ENCODE results near the gene NTM. TPM values are rescaled to one million over a fixed set of nuclear protein-coding genes. Genes with fewer than 3 reads are reported as not detected.

Gene NTM
- total RNA-seq, 1 experiment from 2014 or later: not detected

- no peak for TF ChIP-seq CTCF (IDR thresholded peaks at IDR 0.05 in 2 of 3, conservative IDR thresholded peaks at IDR 0.05 in 1 of 3; ENCODE audit: borderline replicate concordance in 1 of 3, insufficient read depth in 1 of 3, low read depth in 2 of 3, low read length in 2 of 3)
- no peak for TF ChIP-seq FOSL1 (IDR thresholded peaks at IDR 0.05; ENCODE audit: low read depth)
- no peak for TF ChIP-seq ZFX (IDR thresholded peaks at IDR 0.05)
- TF ChIP-seq RAD21 (IDR thresholded peaks at IDR 0.05; ENCODE audit: low read depth): no peak
- no peak for TF ChIP-seq CEBPB (IDR thresholded peaks at IDR 0.05; ENCODE audit: low read depth)
- TF ChIP-seq JUND (IDR thresholded peaks at IDR 0.05): no peak
- TF ChIP-seq SP1 (IDR thresholded peaks at IDR 0.05; ENCODE audit: low read depth): no peak
- no peak for TF ChIP-seq YY1 (IDR thresholded peaks at IDR 0.05; ENCODE audit: extremely low read depth, insufficient replicate concordance, low read depth, low read length)
Observed at GRCh38 chr11:132057266-132057665, 686.9 kb downstream of the NTM start (continued).

GRCh38 chr11:132058211-132058772 is 687.9 kb downstream of the NTM start:
- Histone ChIP-seq H3K9me3 (ENCODE audit: control insufficient read depth in 1 of 2, insufficient read depth in 1 of 2, low read depth in 1 of 2, low read length in 2 of 2) (peaks cover 16 to 33% of the 10 kb centered on the region in 2 experiments; a peak in 2 of 4 replicates), H3K27me3 (ENCODE audit: insufficient read depth, low read length) (no peaks in the 10 kb centered on the region), H3K27ac (ENCODE audit: low read depth, low read length) (no peak overlapping the region), H3K4me1 (ENCODE audit: control insufficient read depth in 1 of 2, insufficient read depth in 2 of 2, low read length in 2 of 2) (no peaks in the 10 kb centered on the region), H2AFZ (ENCODE audit: low read depth, low read length, poor library complexity, severe bottlenecking) (no peak overlapping the region), H4K20me1 (ENCODE audit: insufficient read depth) (no peaks in the 10 kb centered on the region), H3K4me3 (replicated peaks in 1 of 2; ENCODE audit: low read depth in 1 of 2, low read length in 2 of 2) (no peak overlapping the region), H3K79me2 (ENCODE audit: insufficient read depth, low read length) (no peaks in the 10 kb centered on the region), H3K9ac (ENCODE audit: low read length) (no peak overlapping the region), H3K4me2 (ENCODE audit: low read length) (no peak overlapping the region), H3K9me2 (ENCODE audit: insufficient read depth) (no peaks in the 10 kb centered on the region), H3K36me3 (ENCODE audit: control insufficient read depth in 1 of 2, insufficient read depth in 2 of 2, low read length in 2 of 2) (no peaks in the 10 kb centered on the region)
- no peak for DNase-seq (ENCODE audit: low read depth, low spot score)
- POLR2A ChIA-PET: no interaction called here
- RAD21 ChIA-PET (ENCODE audit: low non-redundant PET in 1 of 2, low total read pairs in 2 of 2, uncharacterized antibody in 2 of 2, unreplicated experiment in 2 of 2): no interaction called here
- no peak for TF ChIP-seq EZH2phosphoT487 (IDR thresholded peaks at IDR 0.05; ENCODE audit: borderline replicate concordance)
- TF ChIP-seq FOSL1 (IDR thresholded peaks at IDR 0.05; ENCODE audit: low read depth): no peak
- CTCF ChIA-PET: no interaction called here
- no TSS peak for BruUV-seq (replicated peaks)
- no peak for ATAC-seq
- intact Hi-C loops (cut with micrococcal nuclease): no loop called here

Measured in HCT116 (cell line).